AG10803 (cell line): ENCODE data around the gene ARID1B.

Experiments
- DNase-seq: peaks from one replicate; pipeline ENCODE4 v3.0.0; 2010; ENCODE audit warnings: low read depth
- H3K4me3 ChIP-seq: 2 replicates; pipeline ENCODE4 v1.5.1; 2011; ENCODE audit warnings: mild to moderate bottlenecking, low read length, control low read depth
- TF ChIP-seq, protein P1 (sequence below): conservative IDR thresholded peaks from 2 replicates; pipeline ENCODE4 v1.5.1; 2011; ENCODE audit warnings: mild to moderate bottlenecking, low read length, control low read depth, inconsistent platforms

ARID1B gene

DNA sequence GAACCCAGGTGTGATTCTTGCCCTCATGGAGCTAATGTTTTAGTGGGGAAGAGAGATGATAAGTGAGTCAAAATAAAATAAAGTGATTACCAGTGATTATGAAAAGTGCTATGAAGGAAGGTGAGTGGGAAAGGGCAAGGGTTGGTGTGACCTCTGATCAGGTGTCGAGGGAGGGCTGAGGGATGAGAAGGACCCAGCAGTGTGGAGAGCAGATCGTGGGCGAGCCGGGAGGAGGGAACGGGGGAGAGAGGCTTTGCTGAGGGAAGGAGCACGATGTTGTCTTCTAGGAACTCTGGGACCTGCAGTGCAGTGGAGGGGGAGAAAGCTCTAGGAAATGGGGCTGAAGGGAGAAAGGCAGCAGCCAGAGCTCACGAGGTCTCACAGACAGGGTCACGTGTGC is 354.1 kb downstream of the ARID1B start:
- TF ChIP-seq, protein P1, sequence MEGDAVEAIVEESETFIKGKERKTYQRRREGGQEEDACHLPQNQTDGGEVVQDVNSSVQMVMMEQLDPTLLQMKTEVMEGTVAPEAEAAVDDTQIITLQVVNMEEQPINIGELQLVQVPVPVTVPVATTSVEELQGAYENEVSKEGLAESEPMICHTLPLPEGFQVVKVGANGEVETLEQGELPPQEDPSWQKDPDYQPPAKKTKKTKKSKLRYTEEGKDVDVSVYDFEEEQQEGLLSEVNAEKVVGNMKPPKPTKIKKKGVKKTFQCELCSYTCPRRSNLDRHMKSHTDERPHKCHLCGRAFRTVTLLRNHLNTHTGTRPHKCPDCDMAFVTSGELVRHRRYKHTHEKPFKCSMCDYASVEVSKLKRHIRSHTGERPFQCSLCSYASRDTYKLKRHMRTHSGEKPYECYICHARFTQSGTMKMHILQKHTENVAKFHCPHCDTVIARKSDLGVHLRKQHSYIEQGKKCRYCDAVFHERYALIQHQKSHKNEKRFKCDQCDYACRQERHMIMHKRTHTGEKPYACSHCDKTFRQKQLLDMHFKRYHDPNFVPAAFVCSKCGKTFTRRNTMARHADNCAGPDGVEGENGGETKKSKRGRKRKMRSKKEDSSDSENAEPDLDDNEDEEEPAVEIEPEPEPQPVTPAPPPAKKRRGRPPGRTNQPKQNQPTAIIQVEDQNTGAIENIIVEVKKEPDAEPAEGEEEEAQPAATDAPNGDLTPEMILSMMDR: no peak
- H3K4me3 ChIP-seq: no peak overlapping the region
- no peak for DNase-seq

DNA sequence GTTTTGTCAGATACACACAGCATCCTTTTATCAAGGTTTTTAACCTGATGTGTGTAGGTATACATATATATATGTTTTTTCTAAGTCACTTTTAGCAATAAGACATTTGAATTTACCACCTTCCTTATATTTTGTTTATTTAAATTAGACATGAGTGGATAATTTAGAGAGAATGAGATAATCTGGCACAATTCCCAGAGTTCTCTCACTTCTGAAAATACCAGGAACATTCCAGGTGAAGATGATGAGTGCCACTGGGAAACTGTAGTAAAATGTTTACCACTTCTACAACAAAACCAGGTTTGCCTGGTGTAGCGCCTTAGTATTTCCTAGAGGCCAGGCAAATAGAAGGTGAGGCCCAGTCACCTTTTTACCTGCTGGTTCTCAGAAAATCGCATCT is 356.7 kb downstream of the ARID1B start:
- H3K4me3 ChIP-seq: no peak overlapping the region
- no peak for DNase-seq
- TF ChIP-seq, protein P1: no peak

DNA sequence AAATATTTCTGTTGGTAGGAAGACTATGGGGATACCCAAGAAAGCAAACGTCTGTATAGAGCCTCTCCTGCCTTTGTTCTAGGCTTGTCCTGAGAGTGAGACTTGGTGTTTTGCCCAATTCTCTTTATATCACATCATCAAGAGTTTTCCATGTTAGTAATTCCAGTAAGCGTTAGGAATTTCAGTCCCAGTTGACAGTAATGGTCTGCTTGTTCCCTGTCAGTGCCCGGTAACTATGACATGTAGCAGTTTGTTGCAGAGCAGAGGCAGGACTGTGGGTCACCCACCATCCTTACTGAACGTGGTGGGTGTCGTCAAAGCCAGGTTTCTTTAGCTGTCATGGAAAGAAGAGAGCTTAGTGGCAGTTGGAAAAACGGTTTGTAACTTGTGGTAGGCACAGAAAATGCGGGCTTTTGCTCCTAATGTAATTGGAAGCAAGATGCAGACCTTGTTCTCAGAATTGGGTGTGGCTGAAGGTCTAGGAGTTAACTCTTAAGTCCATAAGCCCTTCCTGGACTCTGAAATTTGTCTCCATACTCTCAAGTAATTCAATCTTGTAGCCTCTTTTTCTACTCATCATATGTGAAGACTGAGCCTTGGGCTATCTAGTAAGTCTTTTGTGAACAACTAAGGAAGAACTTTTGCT is 357.3 kb downstream of the ARID1B start:
- TF ChIP-seq, protein P1: no peak
- no peak overlapping the region for H3K4me3 ChIP-seq
- DNase-seq: no peak

DNA sequence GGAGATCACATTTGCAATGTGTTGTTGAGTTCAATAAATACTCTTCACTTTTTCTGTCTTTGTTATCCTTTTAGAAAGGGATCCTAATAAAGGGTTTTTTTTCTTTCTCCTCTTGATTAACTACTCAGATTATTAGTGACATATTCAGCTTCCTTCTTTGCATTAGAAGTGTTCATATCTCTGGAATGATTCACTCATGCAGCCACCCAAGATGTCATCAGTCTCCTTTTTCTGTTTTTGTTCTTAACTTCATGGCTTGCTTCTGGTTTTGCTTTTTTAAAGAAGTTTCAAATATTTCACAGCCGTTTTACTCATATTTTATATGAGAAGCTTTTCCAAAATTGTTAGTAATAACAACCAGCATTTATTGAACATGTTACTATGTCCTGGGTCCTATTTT is 358.5 kb downstream of the ARID1B start:
- no peak overlapping the region for H3K4me3 ChIP-seq
- no peak for DNase-seq
- TF ChIP-seq, protein P1: no peak

DNA sequence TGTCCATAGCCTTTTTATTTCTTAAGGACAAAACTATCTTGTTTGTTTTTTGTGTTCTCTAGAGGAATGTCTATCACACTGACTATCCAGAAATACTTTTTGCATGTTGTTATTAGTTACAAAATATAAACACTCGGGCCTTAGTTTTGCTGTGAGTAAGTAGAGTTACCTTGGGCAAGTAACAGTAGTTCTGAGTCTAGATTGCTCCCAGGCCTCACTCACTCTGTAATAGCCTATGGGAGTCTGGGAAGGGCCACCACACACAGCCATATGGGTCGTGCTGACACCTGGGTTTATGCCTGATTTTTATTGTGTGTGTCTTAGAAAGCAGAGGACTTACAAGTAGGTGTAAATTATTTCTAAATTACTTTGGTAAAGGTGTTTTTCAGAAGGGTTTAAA is 360.3 kb downstream of the ARID1B start:
- no peak overlapping the region for H3K4me3 ChIP-seq
- DNase-seq: no peak
- TF ChIP-seq, protein P1: no peak

DNA sequence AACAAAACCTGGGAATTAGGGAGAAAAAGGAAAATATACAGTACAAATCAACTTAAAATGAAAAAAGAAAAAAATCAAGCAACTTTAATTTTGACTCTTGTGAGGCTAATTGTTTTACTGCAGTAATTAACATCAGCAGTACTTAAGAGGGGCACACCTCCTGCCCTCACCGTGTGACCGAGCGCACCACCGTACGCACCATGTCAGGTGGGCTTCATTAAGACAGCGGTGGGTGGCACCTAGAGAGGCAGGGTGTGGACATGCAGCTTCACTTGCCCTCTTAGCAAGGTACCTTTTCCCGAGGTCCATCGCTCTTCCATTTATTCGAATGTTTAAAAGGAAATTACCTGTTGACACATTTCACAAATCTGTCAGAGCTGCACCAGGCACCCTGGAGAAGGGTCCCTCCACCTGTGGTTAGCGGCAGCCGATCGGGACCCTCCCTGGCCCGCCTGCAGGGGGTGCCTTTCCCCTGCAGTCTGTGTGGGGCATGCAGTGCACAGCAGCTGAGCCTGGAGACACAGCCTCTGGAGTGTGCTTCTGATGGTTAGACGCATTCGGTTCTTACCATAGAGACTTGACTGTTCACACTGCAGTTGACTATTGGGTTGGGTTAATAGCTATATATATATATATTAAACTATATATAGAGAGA is 362.0 kb downstream of the ARID1B start:
- TF ChIP-seq, protein P1: no peak
- no peak for DNase-seq
- no peak overlapping the region for H3K4me3 ChIP-seq

DNA sequence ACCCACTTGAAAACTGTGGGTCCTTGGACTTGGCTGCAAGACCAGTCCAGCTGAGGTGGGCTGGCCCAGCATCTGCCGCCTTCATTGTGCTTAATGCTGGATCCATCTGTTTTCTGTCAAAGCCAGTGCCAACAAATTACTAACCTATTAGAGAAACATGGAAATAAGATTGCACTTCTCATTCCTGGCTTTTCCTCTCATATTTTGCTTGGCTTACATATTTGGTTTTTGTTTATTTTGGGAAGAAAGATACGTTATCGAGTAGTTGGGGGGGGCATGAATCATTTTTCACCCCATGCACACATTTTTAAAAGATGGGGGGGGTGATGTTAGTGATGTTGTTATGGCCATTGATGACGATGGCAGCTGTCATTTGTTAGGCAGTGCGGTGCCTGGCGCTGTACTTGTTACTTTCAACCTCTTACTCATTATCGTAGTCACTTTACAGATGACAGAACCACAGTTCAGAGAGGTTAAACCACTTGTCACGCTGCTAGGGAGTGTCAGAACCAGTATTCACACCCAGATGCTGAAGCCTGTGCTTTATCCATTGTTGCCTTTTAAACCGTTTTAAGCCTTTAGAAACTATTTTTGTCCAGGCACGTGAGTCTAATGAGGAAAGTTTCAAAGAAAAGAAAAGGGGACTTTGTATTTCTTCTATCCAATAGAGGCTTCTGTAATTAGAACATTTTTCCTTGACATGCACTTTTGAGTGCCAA is 366.2 kb downstream of the ARID1B start:
- peak; percentile 80 for DNase-seq

More for the DNA sequence above, 366.2 kb downstream of the ARID1B start:
- TF ChIP-seq, protein P1: no peak
- H3K4me3 ChIP-seq: no peak overlapping the region
